ENCODE data around the gene C9orf50. TPM values are rescaled to one million over a fixed set of nuclear protein-coding genes. Genes with fewer than 3 reads are reported as not detected.

C9orf50 gene
- total RNA-seq, 3 donors from 2014 or later (not counting 1 experiment from before 2014, with no cell fraction given), result not detected

- no peaks in the 10 kb centered on the region for H3K9me3 ChIP-seq (ENCODE audit: control insufficient read depth, insufficient read depth, low read length)
- ATAC-seq (no peak), DNase-seq (no peak)
- Mint-ChIP-seq H3K36me3 (no peaks in the 10 kb centered on the region), H3K9me3 (peaks cover 0 to 2% of the 10 kb centered on the region in 2 donors), H3K27ac (no peak overlapping the region), H3K4me1 (peaks cover 0 to 4% of the 10 kb centered on the region in 2 donors), H3K4me3 (no peak overlapping the region), H3K27me3 (ENCODE audit: low read depth in 2 of 2) (peaks cover 0 to 8% of the 10 kb centered on the region in 2 donors)
- H3K4me1 ChIP-seq (ENCODE audit: control insufficient read depth, insufficient read depth, low read length), result peaks cover 15% of the 10 kb centered on the region
- H3K4me3 ChIP-seq (ENCODE audit: low read length), result no peak overlapping the region
- H3K36me3 ChIP-seq (ENCODE audit: control insufficient read depth, insufficient read depth, low read length), result no peaks in the 10 kb centered on the region
- H3K27me3 ChIP-seq (ENCODE audit: control insufficient read depth, insufficient read depth, low read length), result peaks cover under 1% of the 10 kb centered on the region
- TF ChIP-seq, protein P1, sequence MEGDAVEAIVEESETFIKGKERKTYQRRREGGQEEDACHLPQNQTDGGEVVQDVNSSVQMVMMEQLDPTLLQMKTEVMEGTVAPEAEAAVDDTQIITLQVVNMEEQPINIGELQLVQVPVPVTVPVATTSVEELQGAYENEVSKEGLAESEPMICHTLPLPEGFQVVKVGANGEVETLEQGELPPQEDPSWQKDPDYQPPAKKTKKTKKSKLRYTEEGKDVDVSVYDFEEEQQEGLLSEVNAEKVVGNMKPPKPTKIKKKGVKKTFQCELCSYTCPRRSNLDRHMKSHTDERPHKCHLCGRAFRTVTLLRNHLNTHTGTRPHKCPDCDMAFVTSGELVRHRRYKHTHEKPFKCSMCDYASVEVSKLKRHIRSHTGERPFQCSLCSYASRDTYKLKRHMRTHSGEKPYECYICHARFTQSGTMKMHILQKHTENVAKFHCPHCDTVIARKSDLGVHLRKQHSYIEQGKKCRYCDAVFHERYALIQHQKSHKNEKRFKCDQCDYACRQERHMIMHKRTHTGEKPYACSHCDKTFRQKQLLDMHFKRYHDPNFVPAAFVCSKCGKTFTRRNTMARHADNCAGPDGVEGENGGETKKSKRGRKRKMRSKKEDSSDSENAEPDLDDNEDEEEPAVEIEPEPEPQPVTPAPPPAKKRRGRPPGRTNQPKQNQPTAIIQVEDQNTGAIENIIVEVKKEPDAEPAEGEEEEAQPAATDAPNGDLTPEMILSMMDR (IDR thresholded peaks at IDR 0.05), result no peak
- intact Hi-C loops (cut with micrococcal nuclease), result no loop called here
- WGBS (ENCODE audit: insufficient coverage), result 85% methylated on average over 9 of the region's 9 CpGs
- no peak overlapping the region for H3K27ac ChIP-seq (ENCODE audit: low read length)
Observed at GRCh38 chr9:129575818-129576217, 45.1 kb downstream of the C9orf50 start.

DNA sequence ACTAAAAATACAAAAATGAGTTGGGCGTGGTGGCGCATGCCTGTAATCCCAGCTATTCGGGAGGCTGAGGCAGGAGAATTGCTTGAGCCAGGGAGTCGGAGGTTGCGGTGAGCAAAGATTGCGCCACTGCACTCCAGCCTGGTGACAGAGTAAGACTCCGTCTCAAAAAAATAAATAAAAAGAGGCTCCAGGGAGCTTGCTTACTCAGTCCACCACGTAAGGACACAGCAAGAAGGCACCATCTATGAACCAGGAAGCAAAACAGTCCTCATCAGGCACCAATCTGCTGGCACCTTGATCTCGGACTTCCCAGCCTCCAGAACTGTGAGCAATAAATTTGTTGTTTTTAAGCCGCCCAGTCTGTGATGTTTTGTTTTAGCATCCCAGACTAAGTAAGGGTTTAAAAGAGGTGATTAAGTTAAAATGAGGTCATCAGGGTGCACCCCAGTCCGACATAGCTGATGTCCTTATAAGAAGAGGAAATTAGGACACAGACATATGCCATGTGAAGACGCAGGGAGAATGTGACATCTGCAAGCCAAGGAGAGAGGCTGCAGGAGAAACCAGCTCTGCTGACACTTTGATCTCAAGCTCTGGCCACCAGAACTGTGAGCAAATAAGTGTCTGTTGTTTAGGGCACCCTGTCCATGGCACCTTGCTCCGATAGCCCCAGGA, 45.9 kb downstream of the C9orf50 start:
- Mint-ChIP-seq H3K9me3 (peaks cover 0 to 2% of the 10 kb centered on the region in 2 donors), H3K27ac (no peak overlapping the region), H3K27me3 (ENCODE audit: low read depth in 2 of 2) (peaks cover under 1 to 13% of the 10 kb centered on the region in 2 donors), H3K4me1 (peaks cover 0 to 7% of the 10 kb centered on the region in 2 donors), H3K4me3 (no peak overlapping the region), H3K36me3 (no peaks in the 10 kb centered on the region)
- Histone ChIP-seq H3K27me3 (ENCODE audit: control insufficient read depth, insufficient read depth, low read length) (peaks cover 6% of the 10 kb centered on the region), H3K4me1 (ENCODE audit: control insufficient read depth, insufficient read depth, low read length) (peaks cover 15% of the 10 kb centered on the region), H3K4me3 (ENCODE audit: low read length) (no peak overlapping the region), H3K9me3 (ENCODE audit: control insufficient read depth, insufficient read depth, low read length) (no peaks in the 10 kb centered on the region), H3K27ac (ENCODE audit: low read length) (no peak overlapping the region), H3K36me3 (ENCODE audit: control insufficient read depth, insufficient read depth, low read length) (no peaks in the 10 kb centered on the region)
- ATAC-seq (no peak), DNase-seq (no peak)
- TF ChIP-seq, protein P1 (IDR thresholded peaks at IDR 0.05), result no peak
- 90% methylated on average over 13 of the region's 13 CpGs for whole genome bisulfite sequencing (ENCODE audit: insufficient coverage)
- intact Hi-C loops (cut with micrococcal nuclease), result no loop called here

DNA sequence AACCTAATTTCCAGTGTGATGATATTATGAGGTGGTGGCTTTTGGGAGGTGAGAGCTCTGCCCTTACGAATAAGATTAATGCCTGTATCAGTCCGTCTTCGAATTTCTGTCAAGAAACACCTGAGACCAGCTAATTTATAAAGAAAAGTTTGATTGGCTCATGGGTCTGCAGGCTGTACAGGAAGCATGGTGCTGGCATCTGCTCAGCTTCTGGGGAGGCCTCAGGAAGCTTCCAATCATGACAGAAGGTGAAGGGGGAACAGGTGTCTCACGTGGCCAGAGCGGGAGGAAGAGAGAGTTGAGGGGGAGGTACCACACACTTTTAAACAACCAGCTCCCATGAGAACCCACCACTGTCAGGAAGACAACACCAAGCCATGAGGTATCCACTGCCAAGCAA, 46.9 kb downstream of the C9orf50 start:
- H3K27me3 ChIP-seq (ENCODE audit: control insufficient read depth, insufficient read depth, low read length), result peaks cover 15% of the 10 kb centered on the region
- Mint-ChIP-seq H3K4me3 (no peak overlapping the region), H3K27ac (no peak overlapping the region), H3K27me3 (ENCODE audit: low read depth in 2 of 2) (peaks cover 8 to 23% of the 10 kb centered on the region in 2 donors), H3K4me1 (peaks cover 7 to 16% of the 10 kb centered on the region in 2 donors), H3K9me3 (peaks cover 0 to 2% of the 10 kb centered on the region in 2 donors), H3K36me3 (no peaks in the 10 kb centered on the region)
- no peaks in the 10 kb centered on the region for H3K9me3 ChIP-seq (ENCODE audit: control insufficient read depth, insufficient read depth, low read length)
- TF ChIP-seq, protein P1 (IDR thresholded peaks at IDR 0.05), result no peak
- H3K4me1 ChIP-seq (ENCODE audit: control insufficient read depth, insufficient read depth, low read length), result peaks cover 19% of the 10 kb centered on the region
- intact Hi-C loops (cut with micrococcal nuclease), result no loop called here
- no peaks in the 10 kb centered on the region for H3K36me3 ChIP-seq (ENCODE audit: control insufficient read depth, insufficient read depth, low read length)
- DNase-seq, result no peak
- no peak overlapping the region for H3K4me3 ChIP-seq (ENCODE audit: low read length)
- WGBS (ENCODE audit: insufficient coverage), result 93% methylated on average over 4 of the region's 5 CpGs
- no peak overlapping the region for H3K27ac ChIP-seq (ENCODE audit: low read length)
- ATAC-seq, result no peak

- TF ChIP-seq, protein P1 (IDR thresholded peaks at IDR 0.05), result no peak
- Histone ChIP-seq H3K36me3 (ENCODE audit: control insufficient read depth, insufficient read depth, low read length) (no peaks in the 10 kb centered on the region), H3K27ac (ENCODE audit: low read length) (no peak overlapping the region), H3K9me3 (ENCODE audit: control insufficient read depth, insufficient read depth, low read length) (no peaks in the 10 kb centered on the region), H3K4me3 (ENCODE audit: low read length) (no peak overlapping the region), H3K4me1 (ENCODE audit: control insufficient read depth, insufficient read depth, low read length) (peaks cover 27% of the 10 kb centered on the region), H3K27me3 (ENCODE audit: control insufficient read depth, insufficient read depth, low read length) (peaks cover 23% of the 10 kb centered on the region)
- H3K27me3 Mint-ChIP-seq (ENCODE audit: low read depth in 2 of 2), result peaks cover 8 to 28% of the 10 kb centered on the region in 2 donors
- intact Hi-C loops (cut with micrococcal nuclease), result no loop called here
- ATAC-seq (no peak), DNase-seq (no peak)
- H3K27ac Mint-ChIP-seq, result no peak overlapping the region
- no peak overlapping the region for H3K4me3 Mint-ChIP-seq
- H3K4me1 Mint-ChIP-seq, result peaks cover 7 to 22% of the 10 kb centered on the region in 2 donors
- no peaks in the 10 kb centered on the region for H3K36me3 Mint-ChIP-seq
- H3K9me3 Mint-ChIP-seq, result peaks cover 0 to 2% of the 10 kb centered on the region in 2 donors
- 87% methylated on average over 10 of the region's 10 CpGs for WGBS (ENCODE audit: insufficient coverage)
Observed at GRCh38 chr9:129572517-129572916, 48.4 kb downstream of the C9orf50 start.
